GM12878 (cell line): ENCODE measurements around the gene XRN2. TPM values are rescaled to one million over a fixed set of nuclear protein-coding genes. Genes with fewer than 3 reads are reported as not detected.

Experiments used
- ATAC-seq: fragments of 200-7000 bp; cut with Tn5 transposase; 3 replicates; pipeline ENCODE4 v1.9.1; 2020; ENCODE audit warnings: mild to moderate bottlenecking, moderate library complexity
- BruUV-seq: library from RNA; stranded (reverse); fragments of 400-500 nt; replicated peaks from 2 replicates; lab custom pipeline; 2021; lab: Mats Ljungman, UMichigan
- CTCF ChIA-PET: fragments of 300-600 bp; sonication (Branson Sonifier 250); formaldehyde crosslinking; extraction: SDS; loops from one replicate; lab custom pipeline; 2021; ENCODE audit warnings: inconsistent platforms; lab: Yijun Ruan, JAX
- POLR2A ChIA-PET: fragments of 350-600 bp; formaldehyde crosslinking; extraction: SDS; loops from one replicate; lab custom pipeline; 2021; ENCODE audit warnings: inconsistent platforms; lab: Charles Lee
- RAD21 ChIA-PET: fragments of 300-600 bp; sonication (Branson Sonifier 250); formaldehyde crosslinking; loops from one replicate; lab custom pipeline; 2023; ENCODE audit warnings: antibody characterized with exemption; ENCODE audit not compliant: unreplicated experiment; lab: Charles Lee
- SMC1A ChIA-PET: fragments of 300-600 bp; sonication (Branson Sonifier 250); formaldehyde crosslinking; loops from one replicate; lab custom pipeline; 2023; ENCODE audit not compliant: unreplicated experiment, uncharacterized antibody; lab: Charles Lee
- DNase-seq: peaks from one replicate; pipeline ENCODE4 v3.0.0-alpha.2; 2011; ENCODE audit warnings: low read depth, low spot score
- FAIRE-seq: peaks from 3 replicates; lab custom pipeline; 2011; peaks lifted over from hg19 to GRCh38; lab: Jason Lieb, UNC
- H2AFZ ChIP-seq: 2 replicates; pipeline ENCODE4 v1.6.0; 2011; ENCODE audit warnings: low read depth, low read length, control low read depth; ENCODE audit not compliant: control insufficient read depth
- H3K27ac ChIP-seq: 2 replicates; pipeline ENCODE4 v1.5.1; 2011; ENCODE audit warnings: control low read depth; ENCODE audit not compliant: control insufficient read depth, insufficient read depth
- H3K27me3 ChIP-seq, 2 experiments: replicated peaks in 1 of 2; 2 replicates each; pipeline versions ENCODE4 v1.6.0 to v1.6.1; 2011; ENCODE audit warnings: low read length in 1 of 2; ENCODE audit not compliant: control insufficient read depth in 2 of 2, insufficient read depth in 2 of 2
- H3K36me3 ChIP-seq, 2 experiments: 2 replicates each; pipeline ENCODE4 v1.5.1; 2011; ENCODE audit warnings: low read length in 1 of 2; ENCODE audit not compliant: control insufficient read depth in 2 of 2, insufficient read depth in 2 of 2
- H3K4me1 ChIP-seq: 2 replicates; pipeline ENCODE4 v1.6.1; 2011; ENCODE audit warnings: mild to moderate bottlenecking, low read length, moderate library complexity, mixed read lengths; ENCODE audit not compliant: control insufficient read depth, insufficient read depth
- H3K4me2 ChIP-seq: 2 replicates; pipeline ENCODE4 v1.6.0; 2011; ENCODE audit warnings: control low read depth; ENCODE audit not compliant: control insufficient read depth, insufficient read depth
- H3K4me3 ChIP-seq: fragments of 200-600 bp; sonication (generic); 2 replicates; pipeline ENCODE4 v1.5.1; 2016
- H3K79me2 ChIP-seq: 2 replicates; pipeline ENCODE4 v1.6.0; 2011; ENCODE audit warnings: low read length; ENCODE audit not compliant: control insufficient read depth, insufficient read depth
- H3K9ac ChIP-seq: 2 replicates; pipeline ENCODE4 v1.8.0; 2011; ENCODE audit warnings: low read length, control low read depth, mixed read lengths; ENCODE audit not compliant: control insufficient read depth, insufficient read depth
- H3K9me3 ChIP-seq: replicated peaks from 3 replicates; pipeline ENCODE4 v1.5.1; 2011; ENCODE audit warnings: mild to moderate bottlenecking, low read length; ENCODE audit not compliant: control insufficient read depth, insufficient read depth
- H4K20me1 ChIP-seq: 2 replicates; pipeline ENCODE4 v1.6.0; 2011; ENCODE audit not compliant: control insufficient read depth, insufficient read depth
- ATF7 ChIP-seq: fragments of 450-650 bp; IDR thresholded peaks from 2 replicates; pipeline ENCODE4 v1.6.1; 2016; ENCODE audit warnings: low read depth, mild to moderate bottlenecking
- CHD1 ChIP-seq: IDR thresholded peaks from 2 replicates; pipeline ENCODE4 v1.6.1; 2012; ENCODE audit warnings: low read depth, low read length, improper control_type of control experiment
- ETV6 ChIP-seq, 2 experiments: fragments of 450-650 bp in 1 of 2; IDR thresholded peaks in 1 of 2; conservative IDR thresholded peaks in 1 of 2; 2 replicates each; pipeline ENCODE4 v1.6.1; 2014; ENCODE audit warnings: antibody characterized with exemption in 1 of 2, borderline replicate concordance in 1 of 2, low read depth in 1 of 2, mild to moderate bottlenecking in 1 of 2, moderate library complexity in 1 of 2
- FOXK2 ChIP-seq: fragments of 450-650 bp; IDR thresholded peaks from 2 replicates; pipeline ENCODE4 v1.6.1; 2017; ENCODE audit warnings: mild to moderate bottlenecking, moderate library complexity
- IKZF2 ChIP-seq, 2 experiments: fragments of 450-650 bp; IDR thresholded peaks; 2 replicates each; pipeline ENCODE4 v1.6.1; 2017; ENCODE audit warnings: mild to moderate bottlenecking in 2 of 2, moderate library complexity in 2 of 2
- KAT2A ChIP-seq: conservative IDR thresholded peaks from 2 replicates; pipeline ENCODE4 v1.6.1; 2011; ENCODE audit warnings: low read depth, low read length; ENCODE audit not compliant: control insufficient read depth
- LARP7 ChIP-seq: fragments of 450-650 bp; IDR thresholded peaks from 2 replicates; pipeline ENCODE4 v1.6.1; 2017; ENCODE audit warnings: mild to moderate bottlenecking
- NR2C2 ChIP-seq: IDR thresholded peaks from 2 replicates; pipeline ENCODE4 v1.6.1; 2011; ENCODE audit warnings: borderline replicate concordance, low read depth; ENCODE audit not compliant: control insufficient read depth, insufficient read length
- POLR2AphosphoS2 ChIP-seq: IDR thresholded peaks from 2 replicates; pipeline ENCODE4 v1.6.1; 2011; ENCODE audit warnings: low read depth, mild to moderate bottlenecking, low read length, improper control_type of control experiment, moderate library complexity
- SUPT20H ChIP-seq: IDR thresholded peaks from 2 replicates; pipeline ENCODE4 v1.6.1; 2011; ENCODE audit warnings: low read depth, mild to moderate bottlenecking, low read length, moderate library complexity, borderline replicate concordance; ENCODE audit not compliant: control insufficient read depth
- SUZ12 ChIP-seq: fragments of 200-600 bp; sonication (generic); IDR thresholded peaks from one replicate; pipeline ENCODE4 v1.6.1; 2018; ENCODE audit warnings: antibody characterized with exemption, mild to moderate bottlenecking; ENCODE audit not compliant: unreplicated experiment
- WRNIP1 ChIP-seq: IDR thresholded peaks from 2 replicates; pipeline ENCODE4 v1.6.1; 2011; ENCODE audit warnings: low read depth, low read length, improper control_type of control experiment, borderline replicate concordance
- ZBED1 ChIP-seq: IDR thresholded peaks from 2 replicates; pipeline ENCODE4 v1.6.1; 2016; ENCODE audit warnings: borderline replicate concordance
- ZNF384 ChIP-seq: IDR thresholded peaks from 2 replicates; pipeline ENCODE4 v1.6.1; 2012; ENCODE audit warnings: low read depth, mild to moderate bottlenecking, low read length, improper control_type of control experiment, borderline replicate concordance
- ZZZ3 ChIP-seq: IDR thresholded peaks from 2 replicates; pipeline ENCODE4 v1.6.1; 2011; ENCODE audit warnings: low read depth; ENCODE audit not compliant: control insufficient read depth, insufficient read length
- whole genome bisulfite sequencing: methylation state at CpG from one replicate; pipeline ENCODE4 v1.1.6; 2016; ENCODE audit warnings: low lambda C conversion rate; ENCODE audit not compliant: insufficient replicate concordance, insufficient coverage; ENCODE audit errors: missing lambda C conversion rate; 5-methylcytosine and 5-hydroxymethylcytosine counted together
- in situ Hi-C: fragments of 300-500 bp; cut with MboI; formaldehyde crosslinking; loops from 9 replicates; pipeline ENCODE4 v1.14.3; 2018; ENCODE audit warnings: mixed read lengths
- intact Hi-C: fragments of 100-400 bp; cut with micrococcal nuclease; formaldehyde crosslinking; loops from one replicate; pipeline ENCODE4 v1.14.2; 2022; ENCODE audit not compliant: unreplicated experiment
- polyA plus RNA-seq, 11 experiments: library from polyadenylated mRNA; depleted of rRNA in 4 of 11; unstranded in 6 of 11; stranded (reverse) in 5 of 11; fragments of >200 nt; fragmentation: Nextera tagmentation in 4 of 11; fragmentation: Illumina TruSeq in 1 of 11; extraction: Ambion mirVana in 4 of 11; extraction: Trizol in 1 of 11; gene quantifications; 1 replicate in 1 of 11; 2 replicates in 10 of 11; pipeline versions ENCODE4 v1.2.1 to v1.2.3, GENCODE V29; 2011 to 2016; ENCODE audit warnings: inconsistent platforms in 2 of 11, missing spikeins in 2 of 11, low read depth in 1 of 11
- total RNA-seq, 4 experiments: library from RNA; depleted of rRNA in 3 of 4; stranded (reverse); fragments of >200 nt in 3 of 4; fragmentation: Illumina TruSeq in 1 of 4; extraction: Trizol in 1 of 4; gene quantifications; 2 replicates each; pipeline versions ENCODE4 v1.2.1 to v1.2.3, GENCODE V29; 2013 to 2021
- TF ChIP-seq, protein P1 (sequence below): fragments of 150-350 bp; IDR thresholded peaks from 2 replicates; pipeline ENCODE4 v1.6.1; 2016; ENCODE audit warnings: low read depth, low read length
- TF ChIP-seq, protein P2 (sequence below): fragments of 450-650 bp; IDR thresholded peaks from 2 replicates; pipeline ENCODE4 v1.6.1; 2016; ENCODE audit warnings: mild to moderate bottlenecking, moderate library complexity, borderline replicate concordance

XRN2 gene
- total and polyA plus RNA-seq, 10 of the 15 experiments (the other 5 are each of a cell fraction or from before 2014, with no cell fraction given) = 59.7 to 97.8 (median 75.6) TPM

DNA sequence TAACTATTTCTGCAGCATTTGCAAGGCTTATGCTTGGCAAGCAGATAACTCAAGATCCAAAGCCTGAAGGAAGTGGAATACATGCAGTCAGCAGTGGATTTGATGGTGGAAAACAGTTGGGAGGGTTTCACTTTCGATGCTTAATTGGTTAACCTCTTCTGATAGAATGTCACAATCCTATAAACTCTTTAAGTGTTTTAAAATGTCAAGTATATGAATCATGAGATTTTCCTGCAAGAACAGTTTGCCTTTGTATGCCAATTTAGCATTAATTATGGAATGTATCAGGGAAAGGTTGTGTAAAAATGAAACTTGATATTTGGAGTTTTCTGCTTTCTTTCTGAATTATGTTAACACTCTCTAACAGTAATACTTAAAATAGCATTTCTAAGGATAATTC is 57.6 kb downstream of the XRN2 start (continued):
- TF ChIP-seq KAT2A = no peak
- TF ChIP-seq, protein P1, sequence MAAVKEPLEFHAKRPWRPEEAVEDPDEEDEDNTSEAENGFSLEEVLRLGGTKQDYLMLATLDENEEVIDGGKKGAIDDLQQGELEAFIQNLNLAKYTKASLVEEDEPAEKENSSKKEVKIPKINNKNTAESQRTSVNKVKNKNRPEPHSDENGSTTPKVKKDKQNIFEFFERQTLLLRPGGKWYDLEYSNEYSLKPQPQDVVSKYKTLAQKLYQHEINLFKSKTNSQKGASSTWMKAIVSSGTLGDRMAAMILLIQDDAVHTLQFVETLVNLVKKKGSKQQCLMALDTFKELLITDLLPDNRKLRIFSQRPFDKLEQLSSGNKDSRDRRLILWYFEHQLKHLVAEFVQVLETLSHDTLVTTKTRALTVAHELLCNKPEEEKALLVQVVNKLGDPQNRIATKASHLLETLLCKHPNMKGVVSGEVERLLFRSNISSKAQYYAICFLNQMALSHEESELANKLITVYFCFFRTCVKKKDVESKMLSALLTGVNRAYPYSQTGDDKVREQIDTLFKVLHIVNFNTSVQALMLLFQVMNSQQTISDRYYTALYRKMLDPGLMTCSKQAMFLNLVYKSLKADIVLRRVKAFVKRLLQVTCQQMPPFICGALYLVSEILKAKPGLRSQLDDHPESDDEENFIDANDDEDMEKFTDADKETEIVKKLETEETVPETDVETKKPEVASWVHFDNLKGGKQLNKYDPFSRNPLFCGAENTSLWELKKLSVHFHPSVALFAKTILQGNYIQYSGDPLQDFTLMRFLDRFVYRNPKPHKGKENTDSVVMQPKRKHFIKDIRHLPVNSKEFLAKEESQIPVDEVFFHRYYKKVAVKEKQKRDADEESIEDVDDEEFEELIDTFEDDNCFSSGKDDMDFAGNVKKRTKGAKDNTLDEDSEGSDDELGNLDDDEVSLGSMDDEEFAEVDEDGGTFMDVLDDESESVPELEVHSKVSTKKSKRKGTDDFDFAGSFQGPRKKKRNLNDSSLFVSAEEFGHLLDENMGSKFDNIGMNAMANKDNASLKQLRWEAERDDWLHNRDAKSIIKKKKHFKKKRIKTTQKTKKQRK = no peak
- no peak for TF ChIP-seq SUPT20H
- no peak for TF ChIP-seq SUZ12
- no peak for TF ChIP-seq FOXK2

DNA sequence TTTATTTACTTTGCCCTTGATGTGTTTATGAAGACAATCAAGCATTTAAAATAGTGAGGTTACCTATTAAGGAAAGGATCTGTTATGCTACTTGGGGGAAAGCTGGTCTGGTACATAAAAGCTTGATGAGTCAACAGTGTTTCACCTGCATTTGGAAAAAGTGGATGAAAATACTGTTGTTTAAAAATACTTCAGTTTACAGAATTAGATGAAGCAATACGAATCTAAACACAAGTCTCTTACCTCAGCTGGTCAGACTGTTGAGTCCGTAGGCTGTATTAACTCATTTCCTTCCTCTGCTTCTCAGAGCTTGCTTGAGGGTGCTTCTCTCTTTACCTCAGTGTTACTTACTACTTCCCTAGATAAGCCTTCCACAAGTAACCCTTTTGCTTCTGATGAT is 58.1 kb downstream of the XRN2 start:
- in situ Hi-C loops (no loop called here), intact Hi-C loops (no loop called here)
- ChIA-PET RAD21 (no interaction called here), SMC1A (no interaction called here), CTCF (no interaction called here), POLR2A (no interaction called here)
- peaks cover 4 to 10% of the 10 kb centered on the region in 2 experiments for H3K36me3 ChIP-seq
- ATAC-seq (no peak), DNase-seq (no peak), FAIRE-seq (no peak)
- H3K9me3 ChIP-seq = no peaks in the 10 kb centered on the region
- 41% methylated on average over 2 of the region's 2 CpGs for WGBS
- H3K27me3 ChIP-seq = no peaks in the 10 kb centered on the region
- H3K4me3 ChIP-seq = no peak overlapping the region
- no peak overlapping the region for H3K27ac ChIP-seq
- H3K9ac ChIP-seq = no peak overlapping the region
- no peak overlapping the region for H2AFZ ChIP-seq
- no peak overlapping the region for H3K4me2 ChIP-seq
- BruUV-seq = no TSS peak
- H4K20me1 ChIP-seq = no peaks in the 10 kb centered on the region
- H3K4me1 ChIP-seq = no peaks in the 10 kb centered on the region
- no peaks in the 10 kb centered on the region for H3K79me2 ChIP-seq
- TF ChIP-seq IKZF2 (IDR thresholded peaks at IDR 0.05) (no peak), ETV6 (conservative IDR thresholded peaks at IDR 0.05 in 1 of 2, IDR thresholded peaks at IDR 0.05 in 1 of 2; ENCODE audit: borderline replicate concordance in 1 of 2, low read depth in 1 of 2) (no peak), LARP7 (no peak), ATF7 (no peak), POLR2AphosphoS2 (no peak), WRNIP1 (no peak), NR2C2 (no peak), ZBED1 (no peak), CHD1 (no peak), ZZZ3 (no peak), ZNF384 (no peak)
- TF ChIP-seq, protein P2, sequence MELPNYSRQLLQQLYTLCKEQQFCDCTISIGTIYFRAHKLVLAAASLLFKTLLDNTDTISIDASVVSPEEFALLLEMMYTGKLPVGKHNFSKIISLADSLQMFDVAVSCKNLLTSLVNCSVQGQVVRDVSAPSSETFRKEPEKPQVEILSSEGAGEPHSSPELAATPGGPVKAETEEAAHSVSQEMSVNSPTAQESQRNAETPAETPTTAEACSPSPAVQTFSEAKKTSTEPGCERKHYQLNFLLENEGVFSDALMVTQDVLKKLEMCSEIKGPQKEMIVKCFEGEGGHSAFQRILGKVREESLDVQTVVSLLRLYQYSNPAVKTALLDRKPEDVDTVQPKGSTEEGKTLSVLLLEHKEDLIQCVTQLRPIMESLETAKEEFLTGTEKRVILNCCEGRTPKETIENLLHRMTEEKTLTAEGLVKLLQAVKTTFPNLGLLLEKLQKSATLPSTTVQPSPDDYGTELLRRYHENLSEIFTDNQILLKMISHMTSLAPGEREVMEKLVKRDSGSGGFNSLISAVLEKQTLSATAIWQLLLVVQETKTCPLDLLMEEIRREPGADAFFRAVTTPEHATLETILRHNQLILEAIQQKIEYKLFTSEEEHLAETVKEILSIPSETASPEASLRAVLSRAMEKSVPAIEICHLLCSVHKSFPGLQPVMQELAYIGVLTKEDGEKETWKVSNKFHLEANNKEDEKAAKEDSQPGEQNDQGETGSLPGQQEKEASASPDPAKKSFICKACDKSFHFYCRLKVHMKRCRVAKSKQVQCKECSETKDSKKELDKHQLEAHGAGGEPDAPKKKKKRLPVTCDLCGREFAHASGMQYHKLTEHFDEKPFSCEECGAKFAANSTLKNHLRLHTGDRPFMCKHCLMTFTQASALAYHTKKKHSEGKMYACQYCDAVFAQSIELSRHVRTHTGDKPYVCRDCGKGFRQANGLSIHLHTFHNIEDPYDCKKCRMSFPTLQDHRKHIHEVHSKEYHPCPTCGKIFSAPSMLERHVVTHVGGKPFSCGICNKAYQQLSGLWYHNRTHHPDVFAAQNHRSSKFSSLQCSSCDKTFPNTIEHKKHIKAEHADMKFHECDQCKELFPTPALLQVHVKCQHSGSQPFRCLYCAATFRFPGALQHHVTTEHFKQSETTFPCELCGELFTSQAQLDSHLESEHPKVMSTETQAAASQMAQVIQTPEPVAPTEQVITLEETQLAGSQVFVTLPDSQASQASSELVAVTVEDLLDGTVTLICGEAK = no peak
